ENCODE measurements around the gene HOTAIR. TPM values are rescaled to one million over a fixed set of nuclear protein-coding genes. Genes with fewer than 3 reads are reported as not detected.

HOTAIR gene
- not detected for total RNA-seq

DNA sequence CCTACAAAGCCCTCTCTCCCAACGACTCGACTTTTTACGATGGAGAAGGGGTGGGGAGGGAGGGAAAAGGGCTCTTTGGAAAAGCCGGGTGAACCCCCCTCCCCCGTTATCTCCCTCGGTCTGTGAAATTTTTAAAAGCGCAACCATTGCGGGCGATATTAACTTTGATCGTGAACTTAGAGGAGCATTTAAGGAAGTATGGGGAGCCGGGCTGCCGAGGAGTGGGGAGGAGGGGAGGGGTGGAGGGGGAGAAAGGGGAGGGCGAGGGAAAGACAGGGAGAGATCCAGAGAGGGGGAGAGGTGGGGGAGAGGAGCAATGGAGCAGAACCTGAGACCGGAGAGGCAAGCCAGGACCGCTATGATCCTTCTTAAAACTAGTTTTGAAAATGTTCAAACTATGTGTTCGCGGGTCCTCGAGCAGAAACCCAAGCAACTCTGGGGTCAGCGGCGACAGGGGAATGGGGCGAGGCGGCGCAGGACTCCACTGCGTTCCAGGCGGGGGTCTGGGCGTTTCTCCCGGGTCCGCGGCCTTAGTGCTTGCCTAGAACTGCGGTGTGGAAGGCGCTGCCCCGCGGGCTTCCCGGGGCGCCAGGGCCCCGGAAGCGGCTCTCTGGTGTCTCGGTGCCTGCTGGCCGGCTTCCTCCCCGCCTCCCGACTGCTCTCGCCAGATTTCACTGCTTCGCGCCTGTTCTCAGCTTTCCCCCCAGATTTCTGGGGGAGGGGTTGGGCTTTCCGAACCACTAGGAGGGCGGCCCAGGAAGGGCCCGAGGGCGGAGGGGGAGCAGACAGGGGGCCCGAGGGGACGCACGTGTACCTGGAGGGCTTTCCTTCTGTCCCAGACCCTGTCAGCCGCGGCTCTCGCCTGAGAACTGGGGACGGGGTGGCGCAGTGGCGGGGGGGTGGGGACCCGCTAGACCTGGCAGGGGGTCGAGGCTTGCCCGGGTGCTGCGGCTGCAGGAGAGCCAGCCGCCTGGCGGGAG lies at the start of gene HOTAIR:
Gene HOTAIR, minus strand, starts transcription at position 871 of the 980 bp plus-strand sequence.
- H3K27me3 ChIP-seq = peaks cover 9 to 94% (median 52%) of the 10 kb centered on the region in 4 donors
- H3K4me1 ChIP-seq = peaks cover 22 to 28% (median 25%) of the 10 kb centered on the region in 4 donors
- peak in 1 of 2 donors; percentile 82 for DNase-seq
- peak in 1 of 2 donors; percentile 53 for ATAC-seq (ENCODE audit: low FRiP score in 2 of 2)
- H3K36me3 ChIP-seq = no peaks in the 10 kb centered on the region
- no peaks in the 10 kb centered on the region for H3K9me3 ChIP-seq
- H3K4me3 ChIP-seq = peak within 1 kb of the TSS in 3 of 4 donors; percentile 14 to 25 (median 16)
- 3 to 4% methylated on average over 28 to 63 of the region's 63 CpGs for WGBS, 2 donors
- no peak within 1 kb of the TSS for H3K27ac ChIP-seq
- TF ChIP-seq, protein P1, sequence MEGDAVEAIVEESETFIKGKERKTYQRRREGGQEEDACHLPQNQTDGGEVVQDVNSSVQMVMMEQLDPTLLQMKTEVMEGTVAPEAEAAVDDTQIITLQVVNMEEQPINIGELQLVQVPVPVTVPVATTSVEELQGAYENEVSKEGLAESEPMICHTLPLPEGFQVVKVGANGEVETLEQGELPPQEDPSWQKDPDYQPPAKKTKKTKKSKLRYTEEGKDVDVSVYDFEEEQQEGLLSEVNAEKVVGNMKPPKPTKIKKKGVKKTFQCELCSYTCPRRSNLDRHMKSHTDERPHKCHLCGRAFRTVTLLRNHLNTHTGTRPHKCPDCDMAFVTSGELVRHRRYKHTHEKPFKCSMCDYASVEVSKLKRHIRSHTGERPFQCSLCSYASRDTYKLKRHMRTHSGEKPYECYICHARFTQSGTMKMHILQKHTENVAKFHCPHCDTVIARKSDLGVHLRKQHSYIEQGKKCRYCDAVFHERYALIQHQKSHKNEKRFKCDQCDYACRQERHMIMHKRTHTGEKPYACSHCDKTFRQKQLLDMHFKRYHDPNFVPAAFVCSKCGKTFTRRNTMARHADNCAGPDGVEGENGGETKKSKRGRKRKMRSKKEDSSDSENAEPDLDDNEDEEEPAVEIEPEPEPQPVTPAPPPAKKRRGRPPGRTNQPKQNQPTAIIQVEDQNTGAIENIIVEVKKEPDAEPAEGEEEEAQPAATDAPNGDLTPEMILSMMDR (IDR thresholded peaks at IDR 0.05) = no peak
- TF ChIP-seq POLR2AphosphoS5 (IDR thresholded peaks at IDR 0.05) (no peak), EP300 (IDR thresholded peaks at IDR 0.05) (no peak), POLR2A (IDR thresholded peaks at IDR 0.05) (no peak)

DNA sequence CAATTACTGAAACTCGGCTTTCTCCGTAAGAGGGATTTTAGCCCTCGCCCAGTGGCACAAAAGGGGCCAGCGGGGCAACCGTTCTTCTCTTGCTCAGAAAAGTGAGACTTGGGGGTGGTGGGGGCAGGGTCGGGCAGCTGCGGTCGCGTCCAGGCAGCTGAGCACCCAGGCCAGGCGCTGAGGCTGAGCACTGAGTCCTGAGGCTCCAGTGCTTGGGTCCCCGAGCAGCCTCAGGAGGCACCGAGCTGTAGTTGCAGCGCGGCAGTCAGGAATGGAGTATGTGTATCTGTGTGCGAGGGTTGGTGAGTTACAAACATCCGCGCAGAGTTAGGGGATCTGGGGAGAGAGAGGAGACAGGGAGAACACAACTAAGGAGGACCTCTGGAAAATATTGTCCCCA lies 49.4 kb upstream of the HOTAIR start:
- no peak overlapping the region for H3K4me3 ChIP-seq
- 36 to 39% methylated on average over 14 to 15 of the region's 17 CpGs for WGBS, 2 donors
- H3K27ac ChIP-seq = no peak overlapping the region
- TF ChIP-seq, protein P1 (IDR thresholded peaks at IDR 0.05) = no peak
- TF ChIP-seq POLR2AphosphoS5 (IDR thresholded peaks at IDR 0.05) (no peak), POLR2A (IDR thresholded peaks at IDR 0.05) (no peak), EP300 (IDR thresholded peaks at IDR 0.05) (no peak)
- no peaks in the 10 kb centered on the region for H3K36me3 ChIP-seq
- H3K4me1 ChIP-seq = peaks cover 0 to 8% (median 4%) of the 10 kb centered on the region in 4 donors
- no peaks in the 10 kb centered on the region for H3K9me3 ChIP-seq
- peaks cover 2 to 67% (median 29%) of the 10 kb centered on the region in 4 donors for H3K27me3 ChIP-seq
- peak in 1 of 2 donors; percentile 22 for DNase-seq
- no peak for ATAC-seq (ENCODE audit: low FRiP score in 2 of 2)

- H3K9me3 ChIP-seq = no peaks in the 10 kb centered on the region
- H3K27me3 ChIP-seq = peaks cover 2 to 67% (median 28%) of the 10 kb centered on the region in 4 donors
- no peak for DNase-seq
- TF ChIP-seq POLR2AphosphoS5 (IDR thresholded peaks at IDR 0.05) (no peak), POLR2A (IDR thresholded peaks at IDR 0.05) (no peak), EP300 (IDR thresholded peaks at IDR 0.05) (no peak)
- TF ChIP-seq, protein P1 (IDR thresholded peaks at IDR 0.05) = no peak
- H3K4me3 ChIP-seq = no peak overlapping the region
- H3K27ac ChIP-seq = no peak overlapping the region
- ATAC-seq (ENCODE audit: low FRiP score in 2 of 2) = no peak
- H3K4me1 ChIP-seq = peaks cover 7 to 17% (median 13%) of the 10 kb centered on the region in 4 donors
- no peaks in the 10 kb centered on the region for H3K36me3 ChIP-seq
- 21 to 22% methylated on average over 8 of the region's 8 CpGs for WGBS, 2 donors
These were observed 48.5 kb upstream of the HOTAIR start for GRCh38 chr12:54022960-54023884.

DNA sequence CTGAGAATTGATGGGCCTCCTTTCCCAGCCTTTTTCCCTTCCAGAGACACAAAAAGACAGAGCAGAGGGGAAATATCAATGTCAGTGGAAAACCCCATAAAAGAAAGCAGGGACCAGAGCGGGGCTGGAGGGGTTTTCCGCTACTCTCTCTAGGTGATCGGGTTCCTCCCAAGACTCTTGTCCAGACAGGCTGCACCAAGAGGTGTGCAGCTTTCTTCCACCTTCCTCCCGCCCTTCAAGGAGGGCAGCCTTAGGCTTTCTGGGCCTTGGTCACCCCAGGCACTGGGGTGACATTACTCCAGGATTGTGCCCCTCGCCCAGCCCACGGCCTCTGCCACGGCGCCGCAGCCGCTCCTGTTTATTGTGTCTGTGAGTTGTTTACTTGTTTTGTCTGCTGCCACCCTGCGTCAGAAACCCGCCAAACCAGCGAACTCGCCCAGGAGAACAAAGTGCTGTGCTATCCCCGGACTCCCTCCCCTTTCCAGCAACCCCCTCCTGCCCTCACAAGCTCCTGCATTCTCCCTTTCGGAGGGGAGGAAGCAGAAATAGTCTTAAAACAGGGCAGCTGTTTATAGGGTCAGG lies 46.8 kb upstream of the HOTAIR start:
- H3K27me3 ChIP-seq = peaks cover under 1 to 67% (median 33%) of the 10 kb centered on the region in 4 donors
- WGBS, 2 donors = 29 to 35% methylated on average over 16 of the region's 16 CpGs
- no peak overlapping the region for H3K4me3 ChIP-seq
- no peak overlapping the region for H3K27ac ChIP-seq
- peaks cover 21 to 30% (median 27%) of the 10 kb centered on the region in 4 donors for H3K4me1 ChIP-seq
- DNase-seq (peak in 1 of 2 donors; percentile 69), ATAC-seq (ENCODE audit: low FRiP score in 2 of 2) (no peak)
- TF ChIP-seq POLR2AphosphoS5 (IDR thresholded peaks at IDR 0.05) = no peak
- H3K36me3 ChIP-seq = no peaks in the 10 kb centered on the region
- H3K9me3 ChIP-seq = no peaks in the 10 kb centered on the region

Measured in upper lobe of left lung (tissue), 6 donors.